ENCODE data around the gene COL4A4.

The COL4A4 gene

DNA sequence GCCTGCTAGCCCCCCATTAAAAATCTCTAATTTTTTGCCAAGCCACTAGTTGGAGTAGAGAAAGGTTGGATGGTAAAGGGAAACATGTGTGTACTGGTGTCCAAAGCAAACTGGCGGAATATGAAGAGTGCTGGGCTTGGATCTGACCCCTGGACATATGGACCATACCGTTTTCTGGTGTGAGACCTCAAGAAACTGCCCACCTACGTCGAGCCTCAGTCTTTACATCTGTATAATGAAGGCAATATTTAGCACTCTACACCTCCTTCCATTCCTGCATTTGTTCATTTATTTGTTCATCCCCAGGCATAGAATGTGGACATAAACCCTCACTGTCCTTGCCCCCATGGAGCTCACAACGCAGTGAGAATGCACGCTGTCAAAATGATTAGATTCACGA is 185.7 kb downstream of the COL4A4 start:
- DNase-seq = no peak

DNA sequence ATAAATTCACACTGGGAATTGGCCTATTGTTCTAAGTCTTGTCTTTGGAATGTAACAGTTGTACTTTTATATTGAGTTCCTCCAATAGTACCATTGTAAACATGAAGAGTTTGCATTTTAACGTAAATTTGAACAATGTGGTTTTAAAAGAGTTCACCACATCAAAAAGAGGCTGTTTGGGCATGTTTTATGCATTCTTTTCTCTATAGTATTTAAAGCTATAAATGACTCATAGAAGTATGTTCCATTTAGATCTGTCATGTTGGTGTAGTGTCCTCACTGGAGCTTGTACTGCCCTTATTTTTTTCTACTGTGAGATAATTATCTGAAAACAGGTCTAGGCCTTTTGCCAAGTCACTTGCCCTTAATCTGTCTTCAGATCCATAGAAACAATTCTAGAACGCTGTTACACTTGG is 186.2 kb downstream of the COL4A4 start:
- no peak for DNase-seq

DNA sequence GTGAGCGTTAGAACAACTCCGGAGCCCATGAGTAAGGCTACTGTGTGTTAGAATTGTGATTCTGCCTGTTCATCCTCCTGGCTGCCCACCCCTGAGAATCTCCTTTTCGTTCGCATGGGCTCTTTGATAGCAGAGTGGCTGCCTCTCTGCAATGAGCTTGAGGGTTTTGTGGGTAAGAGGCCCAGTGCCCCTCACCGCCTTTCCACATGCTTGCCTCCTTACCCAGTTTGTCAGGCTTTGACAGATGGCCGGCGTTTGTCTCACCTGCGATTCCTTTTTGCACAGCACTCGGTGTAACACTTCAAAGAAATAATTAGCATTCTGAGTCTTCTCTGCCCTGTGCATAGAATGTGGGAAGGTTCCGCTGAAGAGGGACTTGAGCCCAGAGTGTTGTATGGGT is 190.2 kb downstream of the COL4A4 start:
- no peak for DNase-seq

- DNase-seq = no peak
These were observed 192.2 kb downstream of the COL4A4 start for GRCh38 chr2:226971770-226972169.

DNA sequence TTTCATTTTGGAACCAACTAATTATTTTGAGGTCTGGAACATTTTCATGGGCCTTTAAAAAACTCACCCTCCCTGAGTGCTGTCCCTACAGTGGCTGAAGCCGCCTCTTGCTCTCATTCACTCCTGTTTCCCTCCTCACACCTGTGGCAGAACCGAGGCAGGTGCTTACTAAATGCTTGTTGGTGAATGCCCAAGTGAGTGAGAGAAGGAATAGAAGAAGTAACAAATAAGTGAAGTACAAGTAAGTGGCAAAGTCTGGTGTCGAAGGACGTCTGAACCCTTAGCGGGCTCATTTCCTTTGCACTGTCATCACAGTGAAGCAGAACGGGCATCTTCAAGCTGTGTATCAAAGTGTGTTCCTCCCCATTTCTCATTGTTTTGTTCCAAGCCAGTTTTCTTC is 192.9 kb downstream of the COL4A4 start:
- no peak for DNase-seq

GRCh38 chr2:226970362-226970761 is 193.6 kb downstream of the COL4A4 start:
- no peak for DNase-seq

- DNase-seq = no peak
These were observed 194.5 kb downstream of the COL4A4 start for GRCh38 chr2:226969417-226970080.

DNA sequence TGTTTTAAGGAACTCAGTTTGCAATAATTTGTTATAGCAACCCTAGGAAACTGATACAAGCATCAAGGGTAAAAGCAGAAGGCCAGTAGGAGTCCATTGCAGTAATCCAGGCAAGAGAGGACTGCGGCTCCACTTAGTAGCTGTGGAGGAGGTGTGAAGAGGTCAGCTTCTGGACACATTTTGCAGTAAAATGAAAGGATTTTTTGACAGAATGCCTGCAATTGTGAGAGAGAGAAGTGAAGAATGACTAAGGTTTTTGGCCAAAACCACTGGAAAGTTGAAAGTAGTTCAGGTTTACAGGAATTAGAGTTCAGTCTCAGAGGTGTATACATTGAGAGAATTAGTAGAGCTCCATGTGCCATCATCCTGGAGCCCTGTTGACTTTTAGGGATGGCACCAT is 198.6 kb downstream of the COL4A4 start:
- DNase-seq = no peak

- no peak for DNase-seq
These were observed 200.5 kb downstream of the COL4A4 start for GRCh38 chr2:226963528-226963927.

DNA sequence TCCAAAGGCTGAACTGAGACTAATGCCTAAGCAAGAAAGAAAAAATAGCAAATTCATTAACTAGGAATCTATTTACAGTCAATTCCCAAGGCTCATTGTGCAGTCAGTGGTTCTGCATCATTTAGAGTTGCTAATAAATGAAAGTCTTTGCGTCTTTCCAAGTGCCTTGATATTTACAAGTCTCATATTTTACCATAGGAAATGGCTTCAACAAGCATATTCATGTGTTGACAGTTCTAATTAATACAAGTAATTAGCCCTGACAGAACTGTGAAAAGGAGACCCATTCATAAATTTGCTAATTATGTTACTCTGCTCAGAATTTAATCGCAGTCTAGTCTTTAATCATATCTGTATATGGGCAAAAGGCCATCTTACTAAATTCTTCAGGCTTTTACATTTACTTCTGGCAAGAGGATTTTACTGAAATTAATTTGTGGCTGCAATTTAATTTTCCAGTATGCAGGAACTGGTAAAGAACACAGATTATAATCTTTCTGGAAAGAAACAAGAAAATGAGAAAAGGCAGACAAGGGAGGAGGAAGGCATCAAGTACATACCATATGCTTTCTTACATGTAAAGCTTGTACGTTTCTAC is 201.7 kb downstream of the COL4A4 start:
- no peak for DNase-seq

DNA sequence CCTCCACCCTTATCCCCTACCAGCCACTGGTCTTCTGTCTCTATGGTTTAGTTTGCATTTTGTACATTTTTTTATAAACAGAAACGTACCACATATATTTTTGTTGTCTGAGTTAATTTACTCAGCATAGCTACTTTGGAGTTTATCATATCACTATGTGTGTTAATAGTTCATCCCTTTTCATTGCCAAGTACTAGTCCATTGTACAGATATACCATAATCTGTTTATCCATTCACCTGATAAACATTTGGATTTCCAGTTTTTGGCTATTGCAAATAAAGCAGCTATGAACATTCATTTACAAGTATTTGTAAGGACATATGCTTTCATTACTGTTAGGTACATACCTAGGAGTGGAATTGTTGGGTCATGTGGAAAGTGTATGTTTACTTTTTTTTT is 204.6 kb downstream of the COL4A4 start:
- no peak for DNase-seq

- no peak for DNase-seq
These were observed 207.3 kb downstream of the COL4A4 start for GRCh38 chr2:226956659-226957058.

- DNase-seq = no peak
These were observed 210.2 kb downstream of the COL4A4 start for GRCh38 chr2:226953826-226954225.

DNA sequence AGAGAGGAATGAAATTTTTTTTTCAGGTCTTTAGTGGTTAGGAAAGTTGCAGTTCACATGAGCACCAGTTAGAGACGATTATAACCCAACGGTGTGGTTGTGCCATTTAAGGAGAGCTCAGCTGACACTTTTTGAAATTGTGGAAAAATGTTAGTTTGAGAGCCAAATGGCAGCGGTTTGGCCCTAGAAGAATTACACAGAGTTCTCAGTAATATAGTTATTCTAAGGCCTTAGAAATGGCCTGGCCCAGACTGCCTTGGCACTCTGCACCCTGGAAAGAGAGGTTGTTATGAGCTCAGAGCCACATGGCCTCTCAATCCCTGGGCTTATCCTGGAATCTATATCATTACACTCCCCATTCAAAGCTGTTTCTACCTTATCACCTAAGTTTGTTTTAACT is 210.8 kb downstream of the COL4A4 start:
- DNase-seq = no peak
